Activated CD8-positive, alpha-beta T cell treated with anti-CD3 and anti-CD28 coated beads, Interleukin-2, amount 10 ng/mL, durations not matched to agents 7 days and 5 days (primary cell): ENCODE results near the gene SQSTM1. TPM values are rescaled to one million over a fixed set of nuclear protein-coding genes. Genes with fewer than 3 reads are reported as not detected.

ENCODE experiments used
- ATAC-seq: fragments of 150-1000 bp; cut with Tn5 transposase; one replicate; pipeline ENCODE4 v1.10.0; 2021; ENCODE audit warnings: moderate library complexity
- CTCF ChIA-PET: fragments of 350-600 bp; sonication (Branson Sonifier 250); formaldehyde crosslinking; loops from one replicate; lab custom pipeline; 2021; ENCODE audit warnings: antibody characterized with exemption; lab: Charles Lee
- POLR2A ChIA-PET: fragments of 350-600 bp; sonication (Branson Sonifier 250); formaldehyde crosslinking; loops from one replicate; lab custom pipeline; 2021; ENCODE audit warnings: antibody characterized with exemption; lab: Charles Lee
- DNase-seq: peaks from one replicate; pipeline ENCODE4 v3.0.0-alpha.2; 2020
- H3K27ac Mint-ChIP-seq: one replicate; pipeline ENCODE4 v1.8.0; 2021; ENCODE audit warnings: mild to moderate bottlenecking, mixed read lengths
- H3K27me3 Mint-ChIP-seq: one replicate; pipeline ENCODE4 v1.8.0; 2021; ENCODE audit warnings: low read depth, mixed read lengths
- H3K36me3 Mint-ChIP-seq: one replicate; pipeline ENCODE4 v1.8.0; 2021; ENCODE audit warnings: low read depth, mixed read lengths
- H3K4me1 Mint-ChIP-seq: one replicate; pipeline ENCODE4 v1.8.0; 2021; ENCODE audit warnings: low read depth, mixed read lengths
- H3K4me3 Mint-ChIP-seq: one replicate; pipeline ENCODE4 v1.8.0; 2021; ENCODE audit warnings: mild to moderate bottlenecking, mixed read lengths
- H3K9me3 Mint-ChIP-seq: one replicate; pipeline ENCODE4 v1.8.0; 2022; ENCODE audit warnings: mixed read lengths; ENCODE audit not compliant: insufficient read depth
- total RNA-seq, 2 experiments: library from RNA; stranded (reverse); gene quantifications; one replicate each; pipeline ENCODE4 v1.2.3, GENCODE V29; 2021

SQSTM1 gene
- total RNA-seq, 2 experiments from 2014 or later: 100.0 to 102 TPM

DNA sequence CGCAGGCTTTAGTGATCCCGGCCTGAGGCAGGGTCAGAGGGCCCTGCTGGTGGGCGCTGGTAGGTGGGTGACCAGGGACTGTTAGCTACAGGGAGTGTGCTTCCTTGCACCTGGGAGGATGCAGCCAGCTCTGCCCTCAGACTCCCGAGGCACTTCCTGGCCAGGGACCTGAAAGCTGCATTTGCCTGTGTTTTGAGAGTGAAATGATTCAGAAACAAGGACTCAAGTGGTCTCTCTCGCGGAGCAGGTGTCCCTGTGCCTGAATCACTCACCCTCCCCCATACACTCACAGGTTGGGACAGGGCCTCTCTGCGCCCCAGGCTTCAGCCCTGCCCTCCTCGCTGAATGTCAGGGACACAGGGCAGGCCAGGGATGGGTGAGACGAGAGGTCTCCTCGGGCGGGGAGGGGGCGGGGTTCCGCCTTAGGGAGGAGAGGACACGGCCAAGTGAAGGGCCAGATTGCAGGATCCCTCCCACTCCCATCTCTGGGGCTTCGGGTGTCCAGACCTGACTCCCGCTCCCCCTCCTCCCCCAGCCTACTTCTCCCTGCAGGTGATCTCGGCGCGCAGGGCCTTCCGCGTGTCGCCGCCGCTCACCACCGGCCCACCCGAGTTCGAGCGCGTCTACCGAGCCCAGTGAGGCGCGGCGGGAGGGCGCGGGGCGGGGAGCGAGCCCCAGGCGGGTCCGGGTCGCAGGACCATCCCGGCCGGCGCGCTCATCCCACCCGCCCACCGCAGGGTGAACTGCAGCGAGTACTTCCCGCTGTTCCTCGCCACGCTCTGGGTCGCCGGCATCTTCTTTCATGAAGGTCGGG lies 25.4 kb upstream of the SQSTM1 start:
- ATAC-seq: no peak
- Mint-ChIP-seq H3K9me3 (no peaks in the 10 kb centered on the region), H3K4me1 (peaks cover 36% of the 10 kb centered on the region), H3K27ac (no peak overlapping the region), H3K36me3 (peaks cover 24% of the 10 kb centered on the region), H3K4me3 (peak overlapping the region; percentile 61), H3K27me3 (no peaks in the 10 kb centered on the region)
- POLR2A ChIA-PET: interaction anchor here (1.3 to 2.0 kb wide), 2 partner anchors 62 to 171 kb away, joined by 4 to 6 read pairs; partner anchors contain the start of gene HNRNPH1
- CTCF ChIA-PET: interaction anchor here (0.6 to 6.3 kb wide), 4 partner anchors 20 to 32 kb away, joined by 3 to 48 read pairs (median 8); partner anchors contain the start of gene SQSTM1
- DNase-seq: no peak

DNA sequence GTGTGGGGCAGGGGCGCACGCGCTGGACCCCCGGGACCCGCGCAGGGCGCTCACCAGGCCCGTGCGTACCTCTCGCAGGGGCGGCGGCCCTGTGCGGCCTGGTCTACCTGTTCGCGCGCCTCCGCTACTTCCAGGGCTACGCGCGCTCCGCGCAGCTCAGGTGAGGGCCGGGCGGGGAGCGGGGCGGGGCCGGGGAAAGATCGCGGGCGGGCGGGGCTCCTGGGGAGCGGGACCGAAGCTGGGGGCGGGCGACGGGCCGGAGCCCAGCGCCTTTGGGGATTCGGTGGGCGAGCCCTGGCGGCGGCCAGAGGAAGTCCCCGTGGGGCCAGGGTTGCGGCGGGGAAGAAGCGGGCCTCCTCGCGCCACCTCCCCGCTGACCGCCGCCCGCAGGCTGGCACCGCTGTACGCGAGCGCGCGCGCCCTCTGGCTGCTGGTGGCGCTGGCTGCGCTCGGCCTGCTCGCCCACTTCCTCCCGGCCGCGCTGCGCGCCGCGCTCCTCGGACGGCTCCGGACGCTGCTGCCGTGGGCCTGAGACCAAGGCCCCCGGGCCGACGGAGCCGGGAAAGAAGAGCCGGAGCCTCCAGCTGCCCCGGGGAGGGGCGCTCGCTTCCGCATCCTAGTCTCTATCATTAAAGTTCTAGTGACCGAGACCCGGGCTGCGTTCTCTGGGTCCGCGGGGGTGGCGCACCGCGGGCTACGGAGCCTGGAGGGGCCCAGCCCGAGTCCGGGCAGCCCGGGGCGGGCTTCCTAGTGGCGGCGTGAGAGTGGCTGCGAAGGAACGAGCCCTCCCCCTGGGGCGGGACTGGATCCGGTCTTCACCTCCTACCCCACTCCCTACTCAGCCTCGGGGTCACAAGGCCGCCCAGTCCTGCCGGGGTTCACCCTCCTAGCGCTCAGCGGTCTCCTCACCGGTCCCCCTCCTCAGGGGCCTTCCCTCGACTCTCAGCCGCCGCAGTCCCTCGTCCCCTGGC lies 24.6 kb upstream of the SQSTM1 start:
- POLR2A ChIA-PET: interaction anchor here (0.8 to 1.1 kb wide), 2 partner anchors 10 to 96 kb away, joined by 3 read pairs; no protein-coding TSS in a partner anchor
- CTCF ChIA-PET: interaction anchor here (0.6 to 6.3 kb wide), 6 partner anchors 19 to 65 kb away, joined by 3 to 48 read pairs (median 3); partner anchors contain the start of gene SQSTM1
- DNase-seq: peak; percentile 72
- Mint-ChIP-seq H3K4me3 (peak overlapping the region; percentile 36), H3K9me3 (no peaks in the 10 kb centered on the region), H3K27ac (peak overlapping the region; percentile 46), H3K36me3 (peaks cover 27% of the 10 kb centered on the region), H3K4me1 (peaks cover 36% of the 10 kb centered on the region), H3K27me3 (no peaks in the 10 kb centered on the region)
- peak; percentile 71 for ATAC-seq

DNA sequence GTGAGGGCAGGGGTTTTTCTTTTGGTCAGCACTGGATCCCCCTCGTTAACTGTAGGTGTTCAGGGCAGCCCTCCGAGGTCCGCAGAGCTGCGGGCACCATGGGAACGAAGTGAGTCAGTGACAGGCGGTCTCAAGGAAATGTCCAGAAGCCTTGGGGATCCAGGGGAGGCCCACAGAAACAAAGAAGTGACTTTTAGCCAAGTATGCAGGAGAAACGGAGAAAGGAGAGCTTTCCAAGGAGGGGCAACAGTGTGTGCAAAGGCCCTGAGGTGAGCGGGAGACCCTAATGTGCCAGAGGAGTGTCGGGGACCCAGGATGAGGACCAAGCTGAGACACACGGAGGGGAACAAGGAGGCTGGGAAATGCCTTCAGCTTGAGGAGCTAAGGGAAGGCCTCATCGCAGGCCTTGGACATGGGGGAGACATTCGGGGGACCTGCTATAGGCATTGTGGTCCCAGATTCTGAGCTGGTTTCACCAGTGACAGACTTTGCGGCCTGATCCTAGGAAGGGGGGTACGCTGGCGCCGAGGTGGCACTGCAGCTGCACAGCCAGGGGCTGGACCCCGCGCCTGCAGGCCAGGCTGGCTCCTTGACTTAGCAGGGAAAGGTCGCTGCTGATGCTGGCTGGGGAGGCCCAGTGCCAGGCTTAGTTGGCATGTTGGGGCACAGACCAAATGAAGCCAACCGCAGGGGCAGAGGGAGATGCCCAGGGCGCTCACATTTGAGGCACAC lies 23.7 kb upstream of the SQSTM1 start:
- Mint-ChIP-seq H3K36me3 (peaks cover 32% of the 10 kb centered on the region), H3K9me3 (no peaks in the 10 kb centered on the region), H3K4me1 (peaks cover 38% of the 10 kb centered on the region), H3K27ac (peak overlapping the region; percentile 46), H3K27me3 (no peaks in the 10 kb centered on the region), H3K4me3 (peak overlapping the region; percentile 38)
- POLR2A ChIA-PET: interaction anchor here (0.5 to 1.1 kb wide), 5 partner anchors 9 to 97 kb away, joined by 3 read pairs; partner anchors contain the start of gene SQSTM1
- ATAC-seq (no peak), DNase-seq (no peak)
- CTCF ChIA-PET: interaction anchor here (0.7 to 6.3 kb wide), 6 partner anchors 22 to 106 kb away, joined by 3 to 48 read pairs (median 3); partner anchors contain the start of gene SQSTM1

DNA sequence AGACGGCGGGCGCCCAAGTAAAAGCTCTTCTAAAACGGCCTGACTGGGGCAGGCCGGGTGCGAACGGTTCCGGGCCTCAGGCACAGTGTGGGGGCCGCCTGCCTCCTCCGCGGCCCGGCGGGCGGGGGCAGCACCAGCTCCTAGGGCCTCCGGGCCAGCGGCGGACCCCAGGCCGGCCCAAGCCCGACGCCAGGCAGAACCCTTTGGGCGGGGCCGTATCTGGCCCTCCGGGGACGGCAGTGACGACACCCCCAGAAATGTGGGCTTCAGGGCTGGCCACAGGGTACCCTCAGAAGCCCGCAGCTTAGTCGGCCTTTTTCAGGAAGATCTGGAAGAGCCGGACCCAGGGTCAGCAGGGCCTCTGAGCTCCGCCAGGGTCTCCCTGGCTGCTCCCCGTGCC lies 23.0 kb upstream of the SQSTM1 start:
- Mint-ChIP-seq H3K36me3 (peaks cover 32% of the 10 kb centered on the region), H3K9me3 (no peaks in the 10 kb centered on the region), H3K4me3 (no peak overlapping the region), H3K27me3 (no peaks in the 10 kb centered on the region), H3K27ac (no peak overlapping the region), H3K4me1 (peaks cover 36% of the 10 kb centered on the region)
- ATAC-seq (no peak), DNase-seq (no peak)
- ChIA-PET CTCF (interaction anchor here (0.7 to 6.3 kb wide), 2 partner anchors 35 to 107 kb away, joined by 3 to 48 read pairs; no protein-coding TSS in a partner anchor), POLR2A (interaction anchor here (0.5 to 1.1 kb wide), 4 partner anchors 8 to 43 kb away, joined by 3 read pairs; partner anchors contain the start of gene SQSTM1)

DNA sequence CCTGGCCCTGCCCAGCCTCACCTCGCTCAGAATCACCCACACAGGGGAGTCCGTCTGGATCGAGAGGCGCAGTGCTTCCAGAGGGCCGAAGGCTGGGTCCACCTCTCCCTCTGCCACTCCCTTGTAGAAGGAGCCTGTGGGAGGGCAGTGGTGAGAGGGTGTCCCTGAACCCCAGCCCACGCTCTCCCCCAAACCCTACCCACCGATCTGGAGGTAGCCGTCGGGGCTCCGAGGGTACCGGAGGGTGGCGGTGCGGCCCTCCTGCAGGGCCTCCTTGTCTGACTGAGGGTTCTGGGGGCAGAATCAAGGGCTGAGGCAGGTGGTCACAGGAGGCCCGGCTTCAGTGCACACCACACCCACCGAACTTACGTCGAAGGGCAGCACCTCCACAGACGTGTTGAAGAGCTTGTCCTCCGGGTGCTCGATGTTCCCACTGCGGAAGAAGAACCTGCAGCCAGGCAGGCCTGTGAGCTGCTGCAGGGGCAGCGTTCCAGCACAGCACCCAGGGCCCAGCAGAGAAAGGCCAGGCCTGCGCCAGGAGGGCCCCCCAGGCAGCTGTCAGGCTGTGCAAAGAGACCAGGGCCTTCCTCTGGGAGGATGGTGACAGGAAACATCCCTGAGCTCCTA lies 22.4 kb upstream of the SQSTM1 start:
- ChIA-PET CTCF (interaction anchor here (0.7 to 6.3 kb wide), 2 partner anchors 35 to 107 kb away, joined by 3 to 48 read pairs; no protein-coding TSS in a partner anchor), POLR2A (interaction anchor here (0.6 to 0.9 kb wide), 2 partner anchors 22 to 60 kb away, joined by 3 read pairs; partner anchors contain the start of gene SQSTM1)
- no peaks in the 10 kb centered on the region for H3K27me3 Mint-ChIP-seq
- H3K27ac Mint-ChIP-seq: no peak overlapping the region
- H3K4me3 Mint-ChIP-seq: no peak overlapping the region
- DNase-seq (no peak), ATAC-seq (no peak)
- peaks cover 32% of the 10 kb centered on the region for H3K36me3 Mint-ChIP-seq
- H3K4me1 Mint-ChIP-seq: peaks cover 33% of the 10 kb centered on the region
- no peaks in the 10 kb centered on the region for H3K9me3 Mint-ChIP-seq

DNA sequence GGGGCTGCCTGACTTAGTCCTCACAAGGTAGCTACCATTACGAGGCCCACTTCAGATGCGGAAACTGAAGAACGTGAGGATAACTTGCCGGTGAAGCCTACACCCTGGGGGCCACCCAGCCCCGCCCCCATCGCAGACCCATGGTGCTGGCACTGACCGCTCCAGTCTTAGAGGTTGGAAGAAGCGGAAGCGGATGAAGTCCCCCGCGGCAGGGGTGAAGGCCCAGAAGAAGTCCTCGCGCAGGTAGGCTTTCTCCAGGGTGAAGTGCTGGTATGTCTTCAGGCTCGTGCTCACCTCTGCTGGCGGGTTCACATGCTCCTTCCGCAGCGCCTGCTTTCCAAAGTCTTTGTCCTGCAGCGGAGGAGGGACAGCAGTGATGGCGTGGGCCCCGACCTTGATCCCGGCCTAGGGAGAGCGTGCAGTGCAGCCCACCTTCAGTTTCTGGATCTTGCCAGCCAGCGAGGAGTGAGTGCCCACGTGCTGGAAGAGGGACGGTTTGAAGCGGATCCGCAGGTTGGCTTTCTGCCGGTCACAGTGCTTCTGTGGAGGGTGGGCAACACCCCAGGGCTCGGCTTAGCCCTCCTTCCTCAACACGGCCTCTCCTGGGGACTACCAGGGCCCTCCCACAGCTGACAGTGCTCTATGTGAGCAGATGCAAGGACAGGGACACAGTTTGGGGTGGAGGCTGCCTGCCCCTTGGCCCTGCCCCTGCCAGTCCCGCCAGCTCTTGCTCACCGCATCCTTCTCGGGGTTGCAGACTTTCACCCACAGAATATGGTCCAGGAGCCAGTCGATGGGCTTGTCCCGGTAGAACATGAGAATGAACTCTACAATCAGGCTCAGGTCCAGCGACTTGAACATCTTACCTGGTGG lies 21.7 kb upstream of the SQSTM1 start:
- ChIA-PET CTCF (no interaction called here), POLR2A (interaction anchor here (0.6 to 0.9 kb wide), 2 partner anchors 22 to 59 kb away, joined by 3 read pairs; partner anchors contain the start of gene SQSTM1)
- H3K4me1 Mint-ChIP-seq: peaks cover 31% of the 10 kb centered on the region
- peaks cover 32% of the 10 kb centered on the region for H3K36me3 Mint-ChIP-seq
- DNase-seq: no peak
- no peaks in the 10 kb centered on the region for H3K9me3 Mint-ChIP-seq
- no peaks in the 10 kb centered on the region for H3K27me3 Mint-ChIP-seq
- H3K4me3 Mint-ChIP-seq: no peak overlapping the region
- ATAC-seq: no peak
- no peak overlapping the region for H3K27ac Mint-ChIP-seq

DNA sequence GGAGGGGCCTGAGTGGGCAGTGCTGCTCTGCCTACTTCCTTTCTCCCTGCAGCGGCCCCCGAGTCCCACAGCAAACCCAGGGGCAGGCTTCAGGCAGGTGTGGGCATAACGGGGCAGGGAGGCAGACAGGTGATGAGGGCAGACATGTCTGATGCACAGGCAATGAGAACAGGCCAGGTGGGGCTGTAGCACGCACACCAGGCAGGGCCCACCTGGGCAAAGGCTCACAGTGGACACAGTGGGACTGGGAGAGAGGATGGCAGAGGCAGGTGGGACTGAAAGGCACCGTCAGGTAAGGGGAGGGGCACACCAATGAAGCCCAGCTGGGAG lies 21.1 kb upstream of the SQSTM1 start:
- Mint-ChIP-seq H3K36me3 (peaks cover 36% of the 10 kb centered on the region), H3K4me3 (no peak overlapping the region), H3K27ac (no peak overlapping the region), H3K4me1 (peaks cover 31% of the 10 kb centered on the region), H3K9me3 (no peaks in the 10 kb centered on the region), H3K27me3 (no peaks in the 10 kb centered on the region)
- CTCF ChIA-PET: no interaction called here
- POLR2A ChIA-PET: no interaction called here
- no peak for DNase-seq
- ATAC-seq: no peak

DNA sequence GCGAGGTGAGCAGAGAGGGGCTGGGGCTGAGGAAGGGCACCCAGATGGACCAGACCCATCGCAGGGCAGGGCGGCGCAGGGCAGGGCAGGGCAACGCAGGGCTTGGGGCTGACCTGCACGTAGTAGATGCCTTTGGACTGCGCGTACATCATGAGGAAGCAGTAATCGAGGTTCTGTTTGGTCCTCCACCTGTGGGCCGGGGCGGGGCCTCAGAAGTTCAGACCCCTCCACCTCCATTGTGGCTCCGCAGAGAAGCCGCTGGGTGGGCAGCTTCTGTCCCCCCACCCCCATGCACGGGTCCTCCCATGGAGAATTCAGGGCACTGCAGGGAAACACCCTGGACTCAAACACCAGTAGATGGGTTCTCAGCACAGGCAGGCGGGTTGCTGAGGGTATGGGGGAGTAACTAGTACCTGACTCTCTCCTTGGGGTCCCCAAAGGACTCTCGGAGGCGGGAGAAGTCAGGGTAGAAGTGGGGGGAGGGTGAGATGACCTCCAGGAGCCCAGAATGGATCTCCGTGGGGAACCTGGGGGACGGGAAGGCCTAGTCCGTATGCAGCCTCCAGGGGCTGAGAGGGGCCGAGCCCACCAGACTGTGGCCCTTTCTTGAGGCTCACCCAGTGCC lies 20.5 kb upstream of the SQSTM1 start:
- Mint-ChIP-seq H3K9me3 (no peaks in the 10 kb centered on the region), H3K36me3 (peaks cover 41% of the 10 kb centered on the region), H3K4me1 (peaks cover 31% of the 10 kb centered on the region), H3K4me3 (no peak overlapping the region), H3K27ac (no peak overlapping the region), H3K27me3 (no peaks in the 10 kb centered on the region)
- ChIA-PET CTCF (interaction anchor here (2.7 kb wide), 1 partner anchor 20 kb away, joined by 18 read pairs; the partner anchor contains the start of gene SQSTM1), POLR2A (no interaction called here)
- DNase-seq (no peak), ATAC-seq (no peak)

DNA sequence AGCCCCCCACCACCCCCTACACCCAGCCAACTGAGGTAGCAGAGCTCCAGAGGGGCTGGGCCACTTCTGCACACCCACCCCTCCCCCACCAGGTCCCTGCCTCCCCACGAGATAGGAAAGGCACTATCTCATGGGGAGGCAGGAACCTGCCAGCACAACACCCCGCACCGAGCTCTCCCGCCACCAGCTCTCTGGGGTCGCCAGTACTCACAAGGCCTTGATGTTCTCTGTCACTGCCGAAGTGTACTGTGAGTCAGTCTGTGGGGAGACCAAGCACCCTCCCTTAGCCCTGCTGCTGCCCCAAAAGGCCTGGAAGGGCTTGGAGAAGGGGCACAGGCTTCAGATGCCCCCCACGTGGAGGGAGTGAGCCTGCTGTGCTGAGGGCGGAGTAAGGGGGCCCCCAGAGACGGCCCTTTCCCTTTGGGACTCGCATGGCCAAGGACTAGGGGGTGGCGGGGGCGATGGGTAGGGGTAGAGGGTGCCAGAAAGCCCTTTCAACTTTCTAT lies 20.0 kb upstream of the SQSTM1 start:
- Mint-ChIP-seq H3K27me3 (no peaks in the 10 kb centered on the region), H3K36me3 (peaks cover 43% of the 10 kb centered on the region), H3K27ac (no peak overlapping the region), H3K9me3 (no peaks in the 10 kb centered on the region), H3K4me1 (peaks cover 33% of the 10 kb centered on the region), H3K4me3 (no peak overlapping the region)
- no peak for DNase-seq
- ATAC-seq: no peak
- ChIA-PET POLR2A (interaction anchor here (0.5 kb wide), 1 partner anchor 20 kb away, joined by 3 read pairs; the partner anchor contains the start of gene SQSTM1), CTCF (interaction anchor here (1.7 to 2.7 kb wide), 3 partner anchors 10 to 108 kb away, joined by 9 to 18 read pairs (median 10); partner anchors contain the start of gene SQSTM1)
